ENCODE measurements around the gene KCNRG.

The KCNRG gene

GRCh38 chr13:50030315-50030714 lies 15.1 kb downstream of the KCNRG start:
- no peak overlapping the region for H3K4me3 ChIP-seq (ENCODE audit: low read depth, low read length)
- no peak for TF ChIP-seq CTCF (IDR thresholded peaks at IDR 0.05; ENCODE audit: low read depth, low read length)

- no peak for TF ChIP-seq CTCF (IDR thresholded peaks at IDR 0.05; ENCODE audit: low read depth, low read length)
- no peak overlapping the region for H3K4me3 ChIP-seq (ENCODE audit: low read depth, low read length)
These were observed 18.5 kb downstream of the KCNRG start for GRCh38 chr13:50033725-50034124.

GRCh38 chr13:50037788-50038187 lies 22.5 kb downstream of the KCNRG start:
- H3K4me3 ChIP-seq (ENCODE audit: low read depth, low read length): no peak overlapping the region
- TF ChIP-seq CTCF (IDR thresholded peaks at IDR 0.05; ENCODE audit: low read depth, low read length): no peak

GRCh38 chr13:50038266-50038665 lies 23.0 kb downstream of the KCNRG start:
- H3K4me3 ChIP-seq (ENCODE audit: low read depth, low read length): no peak overlapping the region

GRCh38 chr13:50052478-50052877 lies 37.2 kb downstream of the KCNRG start:
- TF ChIP-seq CTCF (IDR thresholded peaks at IDR 0.05; ENCODE audit: low read depth, low read length): no peak
- H3K4me3 ChIP-seq (ENCODE audit: low read depth, low read length): no peak overlapping the region

More at GRCh38 chr13:50038266-50038665, 23.0 kb downstream of the KCNRG start:
- TF ChIP-seq CTCF (IDR thresholded peaks at IDR 0.05; ENCODE audit: low read depth, low read length): no peak

GRCh38 chr13:50053844-50054243 lies 38.6 kb downstream of the KCNRG start:
- TF ChIP-seq CTCF (IDR thresholded peaks at IDR 0.05; ENCODE audit: low read depth, low read length): no peak
- H3K4me3 ChIP-seq (ENCODE audit: low read depth, low read length): no peak overlapping the region

GRCh38 chr13:50055454-50055853 lies 40.2 kb downstream of the KCNRG start:
- TF ChIP-seq CTCF (IDR thresholded peaks at IDR 0.05; ENCODE audit: low read depth, low read length): no peak
- H3K4me3 ChIP-seq (ENCODE audit: low read depth, low read length): no peak overlapping the region

Data from WI38 (cell line).